Hepatocyte (in vitro differentiated cells): ENCODE measurements around the gene PDLIM7. TPM values are rescaled to one million over a fixed set of nuclear protein-coding genes. Genes with fewer than 3 reads are reported as not detected.

Source experiments
- DNase-seq: peaks from one replicate; pipeline ENCODE4 v3.0.0-alpha.2; 2016; ENCODE audit warnings: low spot score
- H2AFZ ChIP-seq: fragments of 200-600 bp; sonication (generic); 2 replicates; pipeline ENCODE4 v1.6.0; 2016; ENCODE audit warnings: antibody characterized with exemption, mild to moderate bottlenecking
- H3K27ac ChIP-seq: fragments of 200-600 bp; sonication (generic); 2 replicates; pipeline ENCODE4 v1.5.1; 2016; ENCODE audit warnings: mild to moderate bottlenecking
- H3K27me3 ChIP-seq: fragments of 200-600 bp; sonication (generic); 2 replicates; pipeline ENCODE4 v1.6.1; 2016
- H3K36me3 ChIP-seq: fragments of 200-600 bp; sonication (generic); replicated peaks from 2 replicates; pipeline ENCODE4 v1.5.1; 2016; ENCODE audit warnings: low read depth; ENCODE audit not compliant: insufficient read depth
- H3K4me1 ChIP-seq: fragments of 200-600 bp; sonication (generic); 2 replicates; pipeline ENCODE4 v1.5.1; 2016; ENCODE audit warnings: mild to moderate bottlenecking, moderate library complexity; ENCODE audit not compliant: insufficient read depth
- H3K4me2 ChIP-seq: fragments of 200-600 bp; sonication (generic); 2 replicates; pipeline ENCODE4 v1.6.0; 2016
- H3K4me3 ChIP-seq: fragments of 200-600 bp; sonication (generic); 2 replicates; pipeline ENCODE4 v1.5.1; 2016; ENCODE audit warnings: mild to moderate bottlenecking
- H3K79me2 ChIP-seq: fragments of 200-600 bp; sonication (generic); 2 replicates; pipeline ENCODE4 v1.6.0; 2017; ENCODE audit warnings: mild to moderate bottlenecking
- H3K9me2 ChIP-seq: fragments of 200-600 bp; sonication (generic); replicated peaks from 2 replicates; pipeline ENCODE4 v1.6.0; 2017; ENCODE audit warnings: mild to moderate bottlenecking; ENCODE audit not compliant: insufficient read depth
- H3K9me3 ChIP-seq: fragments of 200-600 bp; sonication (generic); 2 replicates; pipeline ENCODE4 v1.5.1; 2016; ENCODE audit warnings: low read depth, mild to moderate bottlenecking
- H4K20me1 ChIP-seq: fragments of 200-600 bp; sonication (generic); 2 replicates; pipeline ENCODE4 v1.6.0; 2016; ENCODE audit warnings: mild to moderate bottlenecking; ENCODE audit not compliant: insufficient read depth, poor library complexity, severe bottlenecking
- EZH2 ChIP-seq: fragments of 200-600 bp; sonication (generic); IDR thresholded peaks from 2 replicates; pipeline ENCODE4 v1.6.1; 2016; ENCODE audit warnings: antibody characterized with exemption, mild to moderate bottlenecking, borderline replicate concordance
- EZH2phosphoT487 ChIP-seq: fragments of 200-600 bp; sonication (generic); IDR thresholded peaks from one replicate; pipeline ENCODE4 v1.6.1; 2018; ENCODE audit warnings: antibody characterized with exemption, mild to moderate bottlenecking, low read depth, moderate library complexity; ENCODE audit not compliant: unreplicated experiment, severe bottlenecking
- WGBS: methylation state at CpG from one replicate; pipeline ENCODE4 v1.1.6; 2016; ENCODE audit warnings: low lambda C conversion rate; ENCODE audit errors: missing lambda C conversion rate; 5-methylcytosine and 5-hydroxymethylcytosine counted together
- polyA plus RNA-seq: library from polyadenylated mRNA; unstranded; fragments of >200 nt; fragmentation: Nextera tagmentation; extraction: Ambion mirVana; gene quantifications from 2 replicates; pipeline ENCODE4 v1.2.1, GENCODE V29; 2016
- total RNA-seq: library from RNA; depleted of rRNA; stranded (reverse); fragments of >200 nt; gene quantifications from 2 replicates; pipeline ENCODE4 v1.2.3, GENCODE V29; 2014
- TF ChIP-seq, protein P1 (sequence below): fragments of 200-600 bp; sonication (generic); IDR thresholded peaks from 2 replicates; pipeline ENCODE4 v1.5.1; 2016; ENCODE audit warnings: antibody characterized with exemption, mild to moderate bottlenecking; ENCODE audit not compliant: poor library complexity

PDLIM7 gene
- total and polyA plus RNA-seq, 2 experiments from 2014 or later, result 57.1 to 143 TPM

- H3K9me2 ChIP-seq, result no peaks in the 10 kb centered on the region
- H3K27me3 ChIP-seq, result no peaks in the 10 kb centered on the region
- TF ChIP-seq EZH2phosphoT487 (no peak), EZH2 (no peak)
- TF ChIP-seq, protein P1, sequence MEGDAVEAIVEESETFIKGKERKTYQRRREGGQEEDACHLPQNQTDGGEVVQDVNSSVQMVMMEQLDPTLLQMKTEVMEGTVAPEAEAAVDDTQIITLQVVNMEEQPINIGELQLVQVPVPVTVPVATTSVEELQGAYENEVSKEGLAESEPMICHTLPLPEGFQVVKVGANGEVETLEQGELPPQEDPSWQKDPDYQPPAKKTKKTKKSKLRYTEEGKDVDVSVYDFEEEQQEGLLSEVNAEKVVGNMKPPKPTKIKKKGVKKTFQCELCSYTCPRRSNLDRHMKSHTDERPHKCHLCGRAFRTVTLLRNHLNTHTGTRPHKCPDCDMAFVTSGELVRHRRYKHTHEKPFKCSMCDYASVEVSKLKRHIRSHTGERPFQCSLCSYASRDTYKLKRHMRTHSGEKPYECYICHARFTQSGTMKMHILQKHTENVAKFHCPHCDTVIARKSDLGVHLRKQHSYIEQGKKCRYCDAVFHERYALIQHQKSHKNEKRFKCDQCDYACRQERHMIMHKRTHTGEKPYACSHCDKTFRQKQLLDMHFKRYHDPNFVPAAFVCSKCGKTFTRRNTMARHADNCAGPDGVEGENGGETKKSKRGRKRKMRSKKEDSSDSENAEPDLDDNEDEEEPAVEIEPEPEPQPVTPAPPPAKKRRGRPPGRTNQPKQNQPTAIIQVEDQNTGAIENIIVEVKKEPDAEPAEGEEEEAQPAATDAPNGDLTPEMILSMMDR, result no peak
- no peaks in the 10 kb centered on the region for H4K20me1 ChIP-seq
- H3K27ac ChIP-seq, result no peak overlapping the region
- no peak overlapping the region for H3K4me2 ChIP-seq
- H3K4me1 ChIP-seq, result peaks cover 4% of the 10 kb centered on the region
- no peaks in the 10 kb centered on the region for H3K36me3 ChIP-seq
- H3K4me3 ChIP-seq, result no peak overlapping the region
- 98% methylated on average over 43 of the region's 47 CpGs for WGBS
- H3K9me3 ChIP-seq, result no peaks in the 10 kb centered on the region
- DNase-seq, result no peak
- H2AFZ ChIP-seq, result no peak overlapping the region
- H3K79me2 ChIP-seq, result no peaks in the 10 kb centered on the region
Measured at GRCh38 chr5:177504086-177505056, 7.0 kb upstream of the PDLIM7 start.

DNA sequence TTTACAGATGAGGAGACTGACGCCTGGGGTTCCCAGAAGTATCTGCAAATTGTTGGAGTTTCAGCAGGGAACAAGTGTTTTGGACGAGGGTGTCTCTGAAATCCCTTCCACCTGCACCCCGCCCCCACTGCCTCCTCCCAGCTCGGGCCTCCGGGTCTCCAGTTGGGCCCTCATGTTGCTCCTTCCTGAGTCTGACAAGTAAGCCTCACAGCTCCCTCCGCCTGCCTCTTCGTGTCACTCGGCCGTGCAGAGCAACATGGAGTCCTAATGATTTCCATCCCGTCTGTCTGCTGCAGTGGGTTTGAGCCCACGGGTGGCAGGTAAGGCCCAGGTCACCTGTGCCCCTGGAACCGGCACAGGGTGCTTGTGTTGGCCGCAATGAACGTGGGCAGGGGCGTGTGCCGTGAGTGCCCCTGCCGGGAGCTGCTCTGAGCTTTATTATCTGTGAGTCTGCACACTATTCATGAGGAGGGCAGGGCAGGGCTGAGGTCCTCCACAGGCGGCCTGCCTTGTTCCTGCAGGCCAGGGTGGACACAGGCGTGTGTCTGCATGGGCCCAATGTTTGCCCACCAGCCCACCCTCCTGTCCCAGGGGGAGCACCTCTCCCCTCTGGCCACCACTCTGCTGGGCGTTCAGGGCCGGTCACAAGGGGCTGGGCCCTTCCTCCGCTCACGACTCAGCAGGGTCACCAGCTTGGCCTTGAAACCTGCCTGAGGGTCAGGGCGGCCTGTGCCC lies 6.1 kb upstream of the PDLIM7 start:
- peaks cover 7% of the 10 kb centered on the region for H3K4me1 ChIP-seq
- no peaks in the 10 kb centered on the region for H3K36me3 ChIP-seq
- no peaks in the 10 kb centered on the region for H4K20me1 ChIP-seq
- no peaks in the 10 kb centered on the region for H3K9me2 ChIP-seq
- no peak overlapping the region for H2AFZ ChIP-seq
- H3K27ac ChIP-seq, result no peak overlapping the region
- H3K4me3 ChIP-seq, result no peak overlapping the region
- WGBS, result 91% methylated on average over 24 of the region's 24 CpGs
- H3K4me2 ChIP-seq, result no peak overlapping the region
- no peaks in the 10 kb centered on the region for H3K27me3 ChIP-seq
- TF ChIP-seq EZH2phosphoT487 (no peak), EZH2 (no peak)
- TF ChIP-seq, protein P1, result no peak
- H3K79me2 ChIP-seq, result no peaks in the 10 kb centered on the region
- DNase-seq, result no peak
- H3K9me3 ChIP-seq, result no peaks in the 10 kb centered on the region

- no peaks in the 10 kb centered on the region for H4K20me1 ChIP-seq
- no peak overlapping the region for H3K4me2 ChIP-seq
- no peaks in the 10 kb centered on the region for H3K9me2 ChIP-seq
- H3K36me3 ChIP-seq, result no peaks in the 10 kb centered on the region
- TF ChIP-seq EZH2phosphoT487 (no peak), EZH2 (no peak)
- TF ChIP-seq, protein P1, result no peak
- peaks cover 13% of the 10 kb centered on the region for H3K4me1 ChIP-seq
- no peaks in the 10 kb centered on the region for H3K27me3 ChIP-seq
- no peak for DNase-seq
- H3K4me3 ChIP-seq, result no peak overlapping the region
- 90% methylated on average over 16 of the region's 16 CpGs for WGBS
- no peak overlapping the region for H3K27ac ChIP-seq
- no peaks in the 10 kb centered on the region for H3K9me3 ChIP-seq
- no peaks in the 10 kb centered on the region for H3K79me2 ChIP-seq
- H2AFZ ChIP-seq, result no peak overlapping the region
Measured at GRCh38 chr5:177502886-177503285, 5.5 kb upstream of the PDLIM7 start.
